HL-60 (cell line): ENCODE measurements around the gene IQSEC1.
A peak's percentile ranks its signal among the peaks of the same experiment; 100 is the strongest.

Source experiments
- DNase-seq, 2 experiments: peaks; one replicate each; pipeline ENCODE4 v3.0.0-alpha.2; 2010 to 2020; ENCODE audit warnings: low read depth in 1 of 2, low spot score in 1 of 2
- H3K27ac ChIP-seq: fragments of 250-450 bp; sonication (Bioruptor Pico); replicated peaks from 2 replicates; pipeline ENCODE4 v1.5.1; 2020; ENCODE audit warnings: mild to moderate bottlenecking, moderate library complexity
- H3K27me3 ChIP-seq: fragments of 250-450 bp; sonication (Bioruptor Pico); 2 replicates; pipeline ENCODE4 v1.5.1; 2021; ENCODE audit warnings: mild to moderate bottlenecking, moderate library complexity; ENCODE audit not compliant: insufficient read depth, poor library complexity, severe bottlenecking
- H3K4me3 ChIP-seq: replicated peaks from 2 replicates; pipeline ENCODE4 v1.5.1; 2011; ENCODE audit warnings: mild to moderate bottlenecking, control low read depth, low read length; ENCODE audit not compliant: insufficient read depth
- CTCF ChIP-seq: IDR thresholded peaks from one replicate; pipeline ENCODE4 v1.5.1; 2011; ENCODE audit warnings: low read length, control low read depth, inconsistent platforms; ENCODE audit not compliant: insufficient read depth
- GABPA ChIP-seq: IDR thresholded peaks from 2 replicates; pipeline ENCODE4 v1.6.1; 2012; ENCODE audit warnings: low read depth
- POLR2AphosphoS5 ChIP-seq: IDR thresholded peaks from 2 replicates; pipeline ENCODE4 v1.6.1; 2012; ENCODE audit warnings: low read depth
- REST ChIP-seq: IDR thresholded peaks from 2 replicates; pipeline ENCODE4 v1.6.1; 2012; ENCODE audit warnings: low read depth; ENCODE audit not compliant: insufficient replicate concordance
- SPI1 ChIP-seq: IDR thresholded peaks from 2 replicates; pipeline ENCODE4 v1.6.1; 2012; ENCODE audit warnings: low read depth, mild to moderate bottlenecking, borderline replicate concordance

IQSEC1 gene

GRCh38 chr3:12985148-12985547, 88.1 kb downstream of the IQSEC1 start:
- no peaks in the 10 kb centered on the region for H3K27me3 ChIP-seq
- TF ChIP-seq GABPA: no peak
- no peak for TF ChIP-seq SPI1
- TF ChIP-seq CTCF: no peak
- TF ChIP-seq POLR2AphosphoS5: no peak
- no peak for TF ChIP-seq REST
- no peak overlapping the region for H3K27ac ChIP-seq
- H3K4me3 ChIP-seq: no peak overlapping the region
- DNase-seq: no peak

GRCh38 chr3:12984023-12984823, 89.0 kb downstream of the IQSEC1 start:
- DNase-seq: peak in 1 of 2 experiments; percentile 79
- Histone ChIP-seq H3K4me3 (no peak overlapping the region), H3K27ac (no peak overlapping the region), H3K27me3 (no peaks in the 10 kb centered on the region)
- TF ChIP-seq POLR2AphosphoS5 (no peak), CTCF (peak; percentile 90), REST (no peak), GABPA (no peak), SPI1 (no peak)

- Histone ChIP-seq H3K27ac (no peak overlapping the region), H3K27me3 (no peaks in the 10 kb centered on the region), H3K4me3 (no peak overlapping the region)
- DNase-seq: no peak
- TF ChIP-seq GABPA: no peak
- no peak for TF ChIP-seq CTCF
- TF ChIP-seq POLR2AphosphoS5: no peak
- TF ChIP-seq SPI1: no peak
These were observed 89.9 kb downstream of the IQSEC1 start for GRCh38 chr3:12983319-12983718.

GRCh38 chr3:12982619-12983101, 90.6 kb downstream of the IQSEC1 start:
- Histone ChIP-seq H3K27ac (no peak overlapping the region), H3K4me3 (no peak overlapping the region), H3K27me3 (no peaks in the 10 kb centered on the region)
- DNase-seq: no peak
- TF ChIP-seq POLR2AphosphoS5: no peak
- TF ChIP-seq GABPA: no peak
